NT2/D1 (cell line): ENCODE results near the gene LUZP4.

Experiments
- SUZ12 ChIP-seq: IDR thresholded peaks from 2 replicates; pipeline ENCODE4 v1.6.1; 2011; ENCODE audit not compliant: insufficient read length, insufficient read depth; ENCODE audit errors: extremely low read depth
- ZNF274 ChIP-seq: IDR thresholded peaks from 2 replicates; pipeline ENCODE4 v1.6.1; 2011; ENCODE audit warnings: mild to moderate bottlenecking, low read depth, low read length

DNA sequence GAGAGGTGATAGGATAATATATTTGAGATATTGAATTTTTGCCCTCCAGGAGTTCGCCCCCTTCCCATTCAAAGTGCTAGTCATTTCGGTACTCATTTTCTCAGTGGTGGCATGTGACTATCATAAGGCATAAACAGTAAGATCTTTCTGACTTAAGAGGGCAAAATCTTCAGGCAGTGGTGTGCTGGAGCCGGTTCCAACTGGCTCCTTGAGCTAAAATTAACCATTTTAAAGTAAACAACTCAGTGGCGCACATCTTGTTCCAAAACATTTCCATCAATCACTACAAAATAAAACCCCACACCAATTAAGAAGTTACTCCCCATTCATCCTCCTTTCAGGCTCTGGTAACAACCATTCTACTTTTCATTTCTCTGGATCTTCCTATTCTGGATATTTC lies 43.3 kb downstream of the LUZP4 start:
- no peak for TF ChIP-seq SUZ12
- TF ChIP-seq ZNF274, result no peak
